Measurements from ENCODE around the gene ERAP2. TPM values are rescaled to one million over a fixed set of nuclear protein-coding genes. Genes with fewer than 3 reads are reported as not detected.
"Not testable (repeated sequence)": the region's sequence is repeated elsewhere in the genome, so short reads cannot be mapped to it uniquely, and the experiment has no call there.

Gene ERAP2
- total RNA-seq, 1 donor from 2014 or later, result 6.1 TPM

DNA sequence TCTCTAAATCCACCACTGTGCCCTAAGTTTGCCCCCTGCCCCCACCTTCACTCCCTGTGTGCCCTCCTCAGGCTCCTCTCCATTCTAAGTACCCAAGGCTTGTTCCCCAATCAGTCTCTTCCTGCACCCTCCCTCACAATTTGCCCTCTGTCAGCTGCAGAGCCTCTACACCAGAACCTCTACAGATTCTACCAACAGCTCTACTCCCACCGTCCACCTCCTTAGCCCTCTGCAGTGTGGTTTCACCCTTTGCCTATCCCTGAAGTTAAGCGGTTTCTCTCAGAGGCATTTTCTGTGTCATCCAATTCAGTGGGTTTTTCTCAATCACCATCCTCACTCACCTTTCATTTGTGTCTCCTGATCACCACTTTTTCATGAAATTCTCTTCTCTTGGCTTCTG is 13.2 kb upstream of the ERAP2 start:
- DNase-seq (ENCODE audit: low spot score in 2 of 2) (no peak), FAIRE-seq (no peak)

DNA sequence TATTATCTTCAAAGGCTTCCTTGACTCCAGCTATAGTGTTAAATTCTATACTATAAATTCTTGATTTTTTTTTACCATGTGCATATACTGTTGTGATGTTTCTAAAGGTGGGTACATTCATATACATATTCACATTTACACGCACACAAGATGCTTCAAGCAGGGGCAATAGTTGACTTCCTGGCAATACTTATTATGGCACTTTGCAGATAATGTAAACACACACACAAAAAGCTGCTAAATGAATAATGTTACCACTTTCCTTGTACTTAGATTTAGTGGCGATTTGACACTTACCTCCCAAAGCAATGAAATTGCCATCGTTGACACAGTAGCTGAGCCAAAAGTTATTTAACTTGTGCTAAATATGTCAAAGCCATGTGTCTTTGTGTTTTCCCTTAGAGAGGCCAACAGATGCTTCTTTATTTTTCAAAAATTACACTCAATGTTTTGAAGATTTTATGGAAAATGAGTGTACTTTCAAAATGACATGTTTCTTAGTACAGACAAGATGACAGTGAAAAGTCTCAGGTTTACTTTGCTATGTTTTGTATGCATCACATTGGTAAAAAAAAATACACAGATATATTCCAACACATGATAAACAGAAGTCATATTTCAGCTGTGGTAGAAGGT is 12.2 kb upstream of the ERAP2 start:
- no peak for FAIRE-seq
- DNase-seq (ENCODE audit: low spot score in 2 of 2), result no peak

DNA sequence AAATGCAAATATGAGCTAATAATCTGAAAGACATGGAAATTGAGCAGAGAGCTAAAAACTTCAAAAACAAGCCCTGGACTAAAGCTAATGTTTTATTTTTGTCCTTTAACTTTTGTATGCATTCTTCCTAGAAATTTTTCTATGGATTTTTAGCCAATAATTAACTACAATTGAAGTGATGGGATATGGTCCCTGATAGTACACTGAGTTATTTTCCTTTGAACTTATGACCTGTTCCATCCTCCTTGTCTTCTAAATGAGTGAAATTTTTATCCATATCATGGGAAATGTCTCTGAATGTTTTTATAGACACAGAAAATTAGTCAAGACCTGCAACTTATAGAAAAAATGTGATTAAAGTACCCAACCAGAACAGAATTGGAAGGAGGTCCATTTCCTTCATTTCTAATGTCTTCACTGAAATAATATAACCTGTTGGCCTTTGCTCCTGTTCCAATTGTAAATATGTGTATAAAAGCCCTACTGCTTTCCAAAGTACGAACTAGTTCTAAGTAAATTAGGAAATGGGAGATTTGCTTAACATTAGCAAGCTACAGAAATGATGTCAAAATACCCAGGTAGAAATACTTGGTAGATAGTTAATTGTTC is 11.3 kb upstream of the ERAP2 start:
- DNase-seq (ENCODE audit: low spot score in 2 of 2) (no peak), FAIRE-seq (no peak)

DNA sequence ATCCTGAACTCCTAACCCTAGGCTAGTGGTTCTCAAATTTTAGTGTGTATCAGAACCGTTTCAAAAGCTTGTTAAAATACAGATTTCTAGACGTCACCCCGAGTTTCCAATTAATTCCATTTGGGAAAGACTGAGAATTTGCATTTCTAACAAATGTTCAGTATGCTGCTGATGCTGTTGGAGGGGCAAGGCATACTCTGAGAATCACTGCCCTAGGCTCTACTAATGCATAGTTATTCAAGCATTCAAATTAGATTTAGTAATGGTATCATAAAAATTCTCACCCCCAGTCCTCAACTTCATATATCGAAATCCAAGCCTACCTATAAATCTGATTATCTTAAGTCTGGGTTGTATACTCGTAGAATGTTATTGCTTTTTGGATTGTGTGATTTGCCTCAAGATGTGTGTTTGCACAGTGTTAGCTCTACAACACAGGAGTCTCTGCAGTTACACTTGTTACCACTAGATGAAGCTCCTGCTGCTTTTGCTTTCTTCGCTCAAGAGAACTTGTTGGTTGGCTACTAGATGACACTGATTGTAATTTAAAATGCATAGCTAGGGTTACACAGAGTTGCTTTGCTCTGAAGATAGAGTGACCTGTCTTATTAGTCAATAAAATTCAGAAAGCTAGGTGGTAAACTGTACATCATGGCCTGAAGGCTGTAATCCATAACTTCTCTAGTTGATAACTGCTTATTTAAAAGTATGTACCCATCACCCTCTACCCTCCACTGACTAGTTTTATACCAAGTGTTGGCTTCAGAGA is 7.5 kb upstream of the ERAP2 start:
- FAIRE-seq (no peak), DNase-seq (ENCODE audit: low spot score in 2 of 2) (peak; percentile 12 to 38)

DNA sequence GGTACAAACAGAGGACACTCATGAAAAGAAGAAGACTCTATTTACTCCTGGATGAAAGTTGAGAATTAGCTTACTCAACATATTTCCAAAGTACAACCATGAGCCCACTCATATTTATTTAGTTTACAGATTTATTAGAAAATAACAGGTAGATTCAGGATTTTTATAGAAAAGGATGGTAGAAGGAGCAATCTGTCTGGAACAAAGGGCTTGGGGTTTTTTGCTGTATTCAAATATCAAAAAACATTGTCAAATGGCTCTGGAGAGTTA is 7.0 kb upstream of the ERAP2 start:
- FAIRE-seq, result no peak
- DNase-seq (ENCODE audit: low spot score in 2 of 2), result no peak

DNA sequence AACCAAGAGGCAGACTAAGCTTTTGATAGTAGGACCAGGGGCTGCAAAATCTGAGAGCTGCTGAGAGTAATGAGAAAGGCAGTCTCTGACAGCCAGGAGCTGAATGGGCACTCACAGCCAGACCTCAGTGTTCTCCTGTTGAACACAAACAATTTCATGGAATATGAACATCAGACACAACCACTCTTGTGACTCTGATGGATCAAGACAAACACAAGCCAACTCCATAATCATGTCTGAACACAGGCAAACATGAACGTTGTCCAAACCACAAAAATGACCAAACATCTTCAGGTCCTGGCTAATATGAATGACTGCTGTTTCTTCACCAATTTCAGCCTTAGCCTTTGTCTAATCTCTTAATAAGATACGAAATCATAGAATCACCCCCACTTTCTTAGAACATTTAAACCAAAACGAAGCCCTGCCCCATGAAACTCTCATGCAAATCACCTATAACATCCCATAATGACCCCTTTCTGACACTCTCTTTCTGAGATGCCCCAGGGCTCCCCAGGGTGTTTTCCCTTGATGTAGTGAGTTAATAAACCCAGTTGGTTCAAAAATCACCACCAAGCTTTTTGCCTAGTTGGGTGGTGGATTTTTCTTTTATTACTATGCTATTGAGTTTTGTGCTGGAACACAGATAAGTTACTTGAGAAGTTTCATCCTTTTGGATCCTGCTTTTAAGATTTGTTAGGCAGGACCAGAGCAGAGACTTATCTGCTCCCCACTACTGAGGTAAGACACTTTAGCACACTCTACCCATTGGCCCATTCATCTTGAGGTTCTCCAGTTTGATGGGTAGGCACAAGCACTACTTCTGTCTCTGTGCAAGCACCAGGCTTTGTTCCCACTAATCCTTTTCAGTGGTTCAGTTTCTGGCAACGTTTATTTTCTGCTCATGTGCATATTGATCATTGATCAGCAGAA is 5.9 kb upstream of the ERAP2 start:
- DNase-seq (ENCODE audit: low spot score in 2 of 2) (no peak), FAIRE-seq (no peak)

DNA sequence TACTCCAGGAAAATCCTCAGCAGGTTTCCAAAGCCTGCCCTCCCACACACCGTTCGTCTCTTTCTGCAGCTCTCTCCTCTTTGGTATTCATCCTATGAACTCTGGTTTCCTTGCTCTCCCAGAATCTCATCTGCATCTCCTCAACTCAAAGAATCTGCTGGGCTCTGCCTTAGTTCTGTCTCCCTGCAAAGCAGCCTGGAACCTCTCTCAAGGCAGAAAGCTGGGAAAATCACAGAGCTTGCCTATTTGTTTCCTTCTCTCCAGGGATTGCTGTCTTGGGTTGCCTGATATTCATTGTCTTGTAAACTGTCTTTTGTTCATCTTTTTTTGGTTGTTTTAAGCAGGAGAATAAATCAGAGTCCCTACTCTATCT is 5.3 kb upstream of the ERAP2 start:
- no peak for DNase-seq (ENCODE audit: low spot score in 2 of 2)
- FAIRE-seq, result no peak

DNA sequence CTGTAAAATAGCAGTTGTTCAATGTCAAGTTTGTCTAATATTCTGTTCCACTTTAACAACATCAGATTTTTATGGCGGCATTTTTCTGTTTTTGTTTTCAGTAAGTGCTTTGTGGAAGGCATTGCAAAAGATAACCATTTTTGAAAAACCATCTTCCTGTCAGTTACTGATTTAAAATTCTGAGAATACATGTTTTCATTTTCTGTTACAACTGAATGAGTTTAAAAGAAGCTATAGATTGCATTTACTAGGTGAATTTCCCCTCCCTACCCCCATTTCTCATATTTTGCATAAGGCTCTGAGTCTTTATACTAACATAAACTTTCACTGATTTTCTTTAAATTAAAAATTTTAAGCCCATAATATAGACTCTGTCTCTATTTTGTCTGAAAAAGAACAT is 4.6 kb upstream of the ERAP2 start:
- DNase-seq (ENCODE audit: low spot score in 2 of 2), result no peak
- FAIRE-seq, result no peak

DNA sequence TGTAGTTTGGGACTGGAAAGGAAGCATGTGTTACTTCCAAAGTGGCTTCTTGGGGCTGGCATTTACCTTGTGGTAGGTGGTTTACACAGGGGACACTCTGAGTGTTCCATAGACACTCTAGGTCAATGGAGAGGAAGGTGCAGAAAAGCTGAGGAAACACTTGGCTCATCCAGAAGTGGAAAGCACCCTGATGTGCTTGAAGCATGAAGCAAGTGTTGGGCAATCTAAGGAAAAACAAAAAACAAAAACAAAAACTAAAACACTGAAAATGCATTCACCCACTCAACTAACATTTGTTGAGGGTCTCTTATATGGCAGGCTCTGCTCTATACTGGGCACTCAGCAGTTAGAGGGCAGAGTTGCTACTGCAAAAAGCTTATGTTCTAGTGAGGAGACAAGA is 2.9 kb upstream of the ERAP2 start:
- DNase-seq (ENCODE audit: low spot score in 2 of 2) (no peak), FAIRE-seq (no peak)

DNA sequence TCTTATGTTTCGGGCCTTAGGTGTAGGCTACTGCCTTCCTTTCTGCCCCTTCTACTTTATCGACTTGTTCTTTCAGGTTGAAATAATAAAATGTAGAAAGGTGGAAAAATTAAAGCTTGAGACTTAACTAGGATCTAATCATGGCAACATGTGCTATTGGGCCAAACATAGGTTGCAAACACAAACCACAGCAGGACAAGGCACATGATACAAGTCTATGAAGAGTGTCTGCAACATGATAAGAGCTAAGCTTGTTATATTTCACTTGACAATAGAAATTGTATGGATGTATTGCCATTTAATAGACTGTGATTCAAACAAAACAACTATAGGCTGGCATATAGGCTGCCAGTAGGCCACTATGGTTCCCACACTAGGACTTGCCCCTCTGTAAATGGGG is 1.7 kb upstream of the ERAP2 start:
- no peak for FAIRE-seq

DNA sequence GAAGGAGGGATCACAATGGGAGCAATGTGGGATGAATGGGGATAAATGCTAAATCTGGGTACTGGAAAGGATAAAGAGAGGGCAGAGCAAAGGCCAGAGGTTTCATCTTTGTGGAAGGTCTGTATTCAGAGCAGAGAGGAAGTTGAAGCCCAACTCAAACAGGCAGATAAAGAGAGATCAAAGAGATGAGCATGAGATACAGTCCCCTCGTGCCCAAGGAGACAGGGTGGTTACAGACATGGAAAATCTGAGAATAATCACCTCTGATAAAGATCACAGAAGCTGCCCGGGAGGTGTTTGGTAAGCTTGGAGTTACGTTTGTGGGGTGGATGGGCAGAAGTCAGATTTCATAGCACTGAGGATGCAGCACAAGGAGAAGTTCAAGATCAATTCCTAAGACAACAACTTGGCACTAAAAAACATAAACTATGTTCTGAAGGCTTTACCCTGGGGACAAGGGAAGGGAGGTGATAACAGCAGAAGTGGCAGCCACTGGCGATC is 459 bp upstream of the ERAP2 start:
- FAIRE-seq, result no peak
- DNase-seq (ENCODE audit: low spot score in 2 of 2), result no peak

More for the DNA sequence above, 1.7 kb upstream of the ERAP2 start:
- DNase-seq (ENCODE audit: low spot score in 2 of 2), result no peak

DNA sequence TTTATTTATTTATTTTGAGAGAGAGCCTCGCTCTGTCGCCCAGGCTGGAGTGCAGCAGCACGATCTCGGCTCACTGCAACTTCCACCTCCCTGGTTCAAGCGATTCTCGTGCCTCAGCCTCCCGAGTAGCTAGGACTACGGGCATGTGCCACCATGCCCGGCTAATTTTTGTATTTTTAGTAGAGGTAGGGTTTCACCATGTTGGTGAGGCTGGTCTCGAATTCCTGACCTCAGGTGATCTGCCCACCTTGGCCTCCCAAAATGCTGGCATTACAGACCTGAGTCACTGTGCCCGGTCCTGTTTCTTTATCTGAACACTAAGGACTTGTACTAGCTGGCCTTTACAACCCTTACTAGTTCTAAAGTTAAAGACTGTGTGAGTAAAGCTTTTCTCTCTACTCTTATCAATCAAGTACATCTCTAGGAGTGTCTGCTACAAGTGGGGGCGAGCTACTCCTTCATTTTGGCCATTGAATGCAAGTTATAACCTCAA is 723 bp downstream of the ERAP2 start:
- not testable (repeated sequence) for DNase-seq (ENCODE audit: low spot score in 2 of 2); FAIRE-seq

DNA sequence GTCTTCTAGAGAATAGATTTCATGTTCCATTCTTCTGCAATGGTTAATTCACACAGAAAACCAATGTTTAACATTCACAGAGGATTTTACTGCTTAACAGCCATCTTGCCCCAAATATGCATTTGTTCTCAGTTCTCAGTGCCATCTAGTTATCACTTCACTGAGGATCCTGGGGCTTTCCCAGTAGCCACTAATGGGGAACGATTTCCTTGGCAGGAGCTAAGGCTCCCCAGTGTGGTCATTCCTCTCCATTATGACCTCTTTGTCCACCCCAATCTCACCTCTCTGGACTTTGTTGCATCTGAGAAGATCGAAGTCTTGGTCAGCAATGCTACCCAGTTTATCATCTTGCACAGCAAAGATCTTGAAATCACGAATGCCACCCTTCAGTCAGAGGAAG is 3.4 kb downstream of the ERAP2 start:
- DNase-seq (ENCODE audit: low spot score in 2 of 2) (no peak), FAIRE-seq (no peak)

DNA sequence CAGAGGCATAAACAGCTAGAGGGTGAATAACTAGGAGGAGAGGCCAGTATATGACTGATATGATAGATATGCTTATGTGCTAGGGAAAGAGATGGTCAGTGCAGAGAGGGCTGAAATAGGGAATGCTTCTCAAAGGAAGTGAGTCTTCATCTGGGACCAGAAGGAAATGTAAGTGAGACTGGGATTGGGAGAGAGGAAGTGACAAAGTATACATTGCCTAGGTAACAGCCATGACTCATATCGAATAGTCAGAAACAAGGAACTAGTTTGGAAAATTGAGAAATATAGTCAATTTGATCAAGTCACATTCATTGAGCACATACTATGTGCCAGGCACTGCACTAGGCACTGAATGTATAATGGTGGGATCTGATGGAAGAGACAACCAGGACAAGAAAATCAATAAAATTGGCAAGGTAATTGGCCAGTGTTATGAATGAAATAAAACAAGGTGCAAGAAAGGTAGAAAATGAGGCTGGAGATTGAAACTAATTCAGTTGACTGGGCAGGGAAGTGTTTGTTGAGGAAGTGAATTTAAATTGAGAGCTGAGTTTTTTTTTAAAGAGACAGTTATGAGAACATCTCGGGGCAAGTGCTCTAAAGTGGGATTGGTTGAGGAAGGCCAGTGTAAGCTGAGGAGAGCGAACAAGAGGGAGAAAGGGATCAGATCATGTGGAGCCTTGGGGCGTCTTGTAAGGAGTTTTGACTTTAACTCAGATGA is 4.3 kb downstream of the ERAP2 start:
- FAIRE-seq, result no peak
- no peak for DNase-seq (ENCODE audit: low spot score in 2 of 2)

DNA sequence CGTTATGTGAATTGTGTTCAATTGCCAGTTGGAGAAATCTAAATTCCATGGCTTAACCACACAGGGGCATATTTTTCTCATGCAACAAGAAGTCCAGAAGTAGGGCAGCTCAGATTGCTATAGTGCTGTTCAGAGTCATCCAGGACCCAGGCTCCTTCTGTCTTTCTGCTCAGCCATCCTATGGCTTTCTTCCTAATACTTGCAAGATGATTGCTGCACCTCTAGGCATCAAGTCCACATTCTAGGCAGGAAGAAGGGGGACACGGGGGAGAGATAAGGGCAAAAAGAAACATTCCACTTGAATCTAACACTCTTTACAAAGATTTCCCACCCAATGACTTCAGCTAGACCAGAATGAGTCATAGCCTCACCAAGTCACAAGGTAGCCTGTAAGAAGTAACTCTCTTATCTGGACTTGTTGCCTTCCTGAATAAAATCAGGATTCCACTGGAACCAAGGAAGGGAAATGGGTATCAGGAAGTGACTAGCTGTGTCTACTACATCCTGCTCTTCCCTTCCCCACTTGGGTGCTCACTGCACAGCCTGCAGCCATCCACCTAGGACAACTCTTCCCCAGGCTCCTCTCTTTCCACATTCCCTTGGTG is 5.3 kb downstream of the ERAP2 start:
- no peak for FAIRE-seq
- no peak for DNase-seq (ENCODE audit: low spot score in 2 of 2)

DNA sequence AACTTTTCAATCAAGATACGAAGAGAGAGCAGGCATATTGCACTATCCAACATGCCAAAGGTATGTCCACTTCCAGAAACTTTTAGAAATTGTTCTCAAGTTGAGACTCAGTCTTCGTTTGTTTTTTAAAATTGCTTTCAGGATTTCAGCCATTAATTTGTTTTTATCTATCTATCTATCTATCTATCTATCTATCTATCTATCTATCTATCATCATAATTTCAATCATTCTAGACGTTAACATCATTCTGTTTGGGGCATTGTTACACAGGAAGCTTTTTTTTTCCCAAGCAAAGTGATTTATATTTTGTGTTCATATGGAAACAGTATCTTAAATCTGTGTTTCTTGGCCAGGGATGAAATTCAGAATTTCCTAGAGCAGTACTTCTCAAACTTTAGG is 7.6 kb downstream of the ERAP2 start:
- no peak for FAIRE-seq
- no peak for DNase-seq (ENCODE audit: low spot score in 2 of 2)

DNA sequence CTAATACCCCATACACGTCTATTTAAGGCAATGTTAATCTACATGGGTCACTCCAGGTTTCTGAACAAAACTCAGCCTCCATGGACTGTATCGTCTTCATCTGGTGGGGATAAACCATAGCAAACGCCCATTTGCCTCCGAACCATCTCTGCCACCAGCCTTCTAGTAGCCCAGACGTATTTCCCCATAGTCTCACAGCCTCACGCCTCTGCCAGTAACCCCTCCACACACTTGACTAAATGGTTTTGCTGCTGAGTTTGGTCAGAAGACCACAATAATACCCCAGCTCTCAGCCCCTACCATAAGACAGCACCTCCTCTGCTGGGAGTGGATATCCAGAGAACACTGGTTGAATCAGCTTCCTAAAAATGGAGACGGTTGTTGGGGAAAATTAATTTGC is 8.7 kb downstream of the ERAP2 start:
- FAIRE-seq (no peak), DNase-seq (ENCODE audit: low spot score in 2 of 2) (no peak)

DNA sequence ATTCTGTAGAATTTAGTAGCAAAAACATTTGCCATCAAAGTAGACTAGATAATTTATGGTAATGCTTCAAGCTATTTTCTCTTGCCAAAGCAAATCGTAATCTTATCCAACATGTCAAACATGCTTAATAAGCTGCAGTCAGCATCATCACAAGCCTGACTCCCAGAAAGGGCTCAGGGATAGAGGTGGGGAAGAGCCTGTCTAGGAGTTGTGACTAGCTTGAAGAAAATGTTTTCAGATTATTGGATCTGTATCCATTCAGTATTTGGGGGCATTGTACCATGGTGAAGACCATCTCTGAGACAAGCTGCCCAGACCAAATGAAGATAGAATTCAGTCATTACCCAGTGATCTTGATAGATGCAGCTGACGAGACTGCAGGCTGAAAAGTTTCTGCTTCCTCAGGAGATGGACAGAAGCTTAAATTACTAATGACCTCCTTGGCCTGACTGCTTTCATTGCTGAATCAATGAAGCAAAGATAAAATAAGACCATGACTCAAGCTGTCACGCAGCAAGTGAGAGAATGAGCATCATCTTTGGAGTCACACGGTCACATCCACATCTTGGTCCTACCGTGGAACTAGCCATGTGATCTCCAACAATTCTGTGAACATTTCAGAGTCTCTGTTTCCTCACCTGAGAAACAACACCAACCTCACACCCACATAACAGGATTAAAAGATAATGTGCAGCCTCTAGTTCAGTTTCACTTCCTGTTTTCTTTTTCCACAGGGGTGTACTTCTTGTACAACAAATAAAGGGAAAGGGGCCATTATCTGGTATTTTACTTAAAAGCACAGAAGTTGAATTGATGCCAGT is 9.4 kb downstream of the ERAP2 start:
- DNase-seq (ENCODE audit: low spot score in 2 of 2), result no peak
- FAIRE-seq, result no peak

DNA sequence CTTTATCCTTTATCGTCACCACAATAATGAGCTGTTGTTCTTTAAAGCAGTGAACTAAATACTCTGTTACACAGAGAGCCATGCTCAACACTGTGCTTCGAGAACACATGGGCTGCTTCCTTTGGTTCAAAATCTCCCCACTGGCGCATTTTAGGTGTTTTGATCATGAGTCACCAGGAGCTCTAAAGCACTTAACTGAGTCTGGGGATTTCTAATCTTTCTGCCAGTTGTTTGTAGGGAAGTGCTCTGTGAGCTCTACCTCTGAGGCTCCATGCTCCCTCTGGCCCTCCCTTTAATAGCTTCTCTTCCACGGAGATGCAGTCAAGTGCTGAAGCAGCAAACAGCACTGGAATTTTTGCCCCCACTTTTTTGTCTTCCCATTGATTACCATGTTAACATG is 17.0 kb downstream of the ERAP2 start:
- FAIRE-seq (no peak), DNase-seq (ENCODE audit: low spot score in 2 of 2) (no peak)

Measured in frontal cortex (tissue), 4 donors.